ENCODE measurements around the gene FIBP. TPM values are rescaled to one million over a fixed set of nuclear protein-coding genes. Genes with fewer than 3 reads are reported as not detected.
A peak's percentile ranks its signal among the peaks of the same experiment; 100 is the strongest.

FIBP gene
- total and polyA plus RNA-seq, 2 of the 4 experiments (the other 2 are of a cell fraction): 141 to 182 TPM

DNA sequence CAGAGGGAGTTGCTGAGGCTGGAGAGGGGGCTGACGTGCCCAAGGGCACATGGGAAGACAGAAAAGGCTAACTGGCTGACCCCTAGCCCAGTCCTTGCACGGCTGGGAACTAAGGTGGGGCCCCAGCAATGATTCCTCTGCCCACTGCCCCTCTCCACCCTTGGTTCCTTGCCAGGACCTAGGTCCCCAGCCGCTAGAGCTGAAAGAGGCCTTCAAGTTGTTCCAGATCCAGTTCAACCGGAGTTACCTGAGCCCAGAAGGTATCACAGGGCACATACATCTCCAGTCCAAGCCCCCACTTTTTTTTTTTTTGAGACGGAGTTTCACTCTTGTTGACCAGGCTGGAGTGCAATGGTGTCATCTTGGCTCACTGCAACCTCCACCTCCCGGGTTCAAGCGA, 8.2 kb downstream of the FIBP start:
- Histone ChIP-seq H3K9me1 (ENCODE audit: insufficient read depth, low read length) (peaks cover 8% of the 10 kb centered on the region), H3K4me2 (ENCODE audit: low read depth, low read length) (no peak overlapping the region), H2AK5ac (ENCODE audit: low read depth, low read length) (no peak overlapping the region), H3K79me1 (ENCODE audit: low read depth in 1 of 2, low read length in 2 of 2) (peaks cover 9 to 23% of the 10 kb centered on the region in 2 experiments), H3K27me3 (ENCODE audit: control insufficient read depth, insufficient read depth, low read length) (no peaks in the 10 kb centered on the region), H2BK5ac (ENCODE audit: low read depth, low read length, poor library complexity, severe bottlenecking) (no peak overlapping the region), H3K9ac (ENCODE audit: low read depth, low read length) (no peak overlapping the region), H3K4me3 (ENCODE audit: insufficient read depth, low read depth, low read length) (no peak overlapping the region), H2AK9ac (replicated peaks; ENCODE audit: low read depth, low read length, poor library complexity) (peak overlapping the region; percentile 50), H3K18ac (ENCODE audit: low read depth, low read length) (no peak overlapping the region), H3K4me1 (ENCODE audit: control insufficient read depth, insufficient read depth, low read length) (no peaks in the 10 kb centered on the region; the same call in 1 of the 2 replicates), H3K9me3 (ENCODE audit: control insufficient read depth, insufficient read depth, low read length) (no peaks in the 10 kb centered on the region), H3K4ac (ENCODE audit: low read depth, low read length) (no peak overlapping the region), H4K91ac (ENCODE audit: insufficient read depth, low read depth, low read length) (no peak overlapping the region), H2BK15ac (ENCODE audit: low read depth, low read length) (no peak overlapping the region), H3K14ac (replicated peaks; ENCODE audit: low read depth, low read length) (no peak overlapping the region), H3K23ac (ENCODE audit: low read depth, low read length) (no peak overlapping the region), H4K20me1 (ENCODE audit: insufficient read depth, low read length) (peaks cover 12% of the 10 kb centered on the region; the same call in 1 of the 2 replicates), H3K27ac (ENCODE audit: insufficient read depth, low read length) (no peak overlapping the region), H4K8ac (ENCODE audit: low read depth in 2 of 2, low read length in 2 of 2) (no peak overlapping the region), H2BK20ac (ENCODE audit: low read depth, low read length) (no peak overlapping the region), H2AFZ (replicated peaks; ENCODE audit: low read length, poor library complexity) (no peak overlapping the region), H2BK120ac (ENCODE audit: low read depth, low read length) (no peak overlapping the region), H3K36me3 (ENCODE audit: control insufficient read depth, insufficient read depth, low read length) (peaks cover 27% of the 10 kb centered on the region), H3K56ac (ENCODE audit: extremely low read depth, insufficient read depth, low read length) (no peak overlapping the region), H4K5ac (ENCODE audit: low read depth, low read length) (no peak overlapping the region)
- no peak for TF ChIP-seq RFX5 (IDR thresholded peaks at IDR 0.05; ENCODE audit: low read depth, low read length)
- TF ChIP-seq, protein P1, sequence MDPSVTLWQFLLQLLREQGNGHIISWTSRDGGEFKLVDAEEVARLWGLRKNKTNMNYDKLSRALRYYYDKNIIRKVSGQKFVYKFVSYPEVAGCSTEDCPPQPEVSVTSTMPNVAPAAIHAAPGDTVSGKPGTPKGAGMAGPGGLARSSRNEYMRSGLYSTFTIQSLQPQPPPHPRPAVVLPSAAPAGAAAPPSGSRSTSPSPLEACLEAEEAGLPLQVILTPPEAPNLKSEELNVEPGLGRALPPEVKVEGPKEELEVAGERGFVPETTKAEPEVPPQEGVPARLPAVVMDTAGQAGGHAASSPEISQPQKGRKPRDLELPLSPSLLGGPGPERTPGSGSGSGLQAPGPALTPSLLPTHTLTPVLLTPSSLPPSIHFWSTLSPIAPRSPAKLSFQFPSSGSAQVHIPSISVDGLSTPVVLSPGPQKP (IDR thresholded peaks at IDR 0.05; ENCODE audit: borderline replicate concordance, low read depth, low read length): no peak
- TF ChIP-seq NFE2L2 (IDR thresholded peaks at IDR 0.05; ENCODE audit: low read depth, low read length): no peak
- TF ChIP-seq BHLHE40 (IDR thresholded peaks at IDR 0.05; ENCODE audit: low read depth, low read length): no peak
- no peak for TF ChIP-seq SMC3 (IDR thresholded peaks at IDR 0.05; ENCODE audit: low read depth, low read length)
- TF ChIP-seq POLR2A (IDR thresholded peaks at IDR 0.05; ENCODE audit: low read depth, low read length): no peak
- TF ChIP-seq RAD21 (IDR thresholded peaks at IDR 0.05; ENCODE audit: low read length): no peak
- TF ChIP-seq RCOR1 (IDR thresholded peaks at IDR 0.05; ENCODE audit: insufficient replicate concordance, low read length): no peak
- no peak for TF ChIP-seq MXI1 (IDR thresholded peaks at IDR 0.05; ENCODE audit: borderline replicate concordance, low read depth, low read length)
- no peak for TF ChIP-seq CEBPB (IDR thresholded peaks at IDR 0.05; ENCODE audit: low read depth, low read length)
- TF ChIP-seq, protein P2, sequence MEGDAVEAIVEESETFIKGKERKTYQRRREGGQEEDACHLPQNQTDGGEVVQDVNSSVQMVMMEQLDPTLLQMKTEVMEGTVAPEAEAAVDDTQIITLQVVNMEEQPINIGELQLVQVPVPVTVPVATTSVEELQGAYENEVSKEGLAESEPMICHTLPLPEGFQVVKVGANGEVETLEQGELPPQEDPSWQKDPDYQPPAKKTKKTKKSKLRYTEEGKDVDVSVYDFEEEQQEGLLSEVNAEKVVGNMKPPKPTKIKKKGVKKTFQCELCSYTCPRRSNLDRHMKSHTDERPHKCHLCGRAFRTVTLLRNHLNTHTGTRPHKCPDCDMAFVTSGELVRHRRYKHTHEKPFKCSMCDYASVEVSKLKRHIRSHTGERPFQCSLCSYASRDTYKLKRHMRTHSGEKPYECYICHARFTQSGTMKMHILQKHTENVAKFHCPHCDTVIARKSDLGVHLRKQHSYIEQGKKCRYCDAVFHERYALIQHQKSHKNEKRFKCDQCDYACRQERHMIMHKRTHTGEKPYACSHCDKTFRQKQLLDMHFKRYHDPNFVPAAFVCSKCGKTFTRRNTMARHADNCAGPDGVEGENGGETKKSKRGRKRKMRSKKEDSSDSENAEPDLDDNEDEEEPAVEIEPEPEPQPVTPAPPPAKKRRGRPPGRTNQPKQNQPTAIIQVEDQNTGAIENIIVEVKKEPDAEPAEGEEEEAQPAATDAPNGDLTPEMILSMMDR (conservative IDR thresholded peaks at IDR 0.05; ENCODE audit: low read depth, low read length): no peak
- no peak for TF ChIP-seq FOS (IDR thresholded peaks at IDR 0.05; ENCODE audit: low read depth, low read length)
- TF ChIP-seq, protein P3, sequence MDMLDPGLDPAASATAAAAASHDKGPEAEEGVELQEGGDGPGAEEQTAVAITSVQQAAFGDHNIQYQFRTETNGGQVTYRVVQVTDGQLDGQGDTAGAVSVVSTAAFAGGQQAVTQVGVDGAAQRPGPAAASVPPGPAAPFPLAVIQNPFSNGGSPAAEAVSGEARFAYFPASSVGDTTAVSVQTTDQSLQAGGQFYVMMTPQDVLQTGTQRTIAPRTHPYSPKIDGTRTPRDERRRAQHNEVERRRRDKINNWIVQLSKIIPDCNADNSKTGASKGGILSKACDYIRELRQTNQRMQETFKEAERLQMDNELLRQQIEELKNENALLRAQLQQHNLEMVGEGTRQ (IDR thresholded peaks at IDR 0.05; ENCODE audit: low read depth, low read length): no peak
- TF ChIP-seq CHD1 (IDR thresholded peaks at IDR 0.05; ENCODE audit: low read depth, low read length): no peak
- TF ChIP-seq MAZ (IDR thresholded peaks at IDR 0.05; ENCODE audit: borderline replicate concordance, low read depth, low read length): no peak
- in situ Hi-C loops (cut with MboI; ENCODE audit: low sequenced_read_pairs) (loop anchor here (5.0 kb wide), 1 partner anchor 107 kb away; no protein-coding TSS in a partner anchor), dilution Hi-C loops (cut with HindIII; ENCODE audit: low sequenced_read_pairs, unreplicated experiment) (no loop called here), intact Hi-C loops (cut with micrococcal nuclease) (no loop called here)
- no peak for DNase-seq
- no TSS peak for BruUV-seq (replicated peaks)
- 83% methylated on average over 4 of the region's 7 CpGs; no CpG with 5 or more reads in 1 of the 2 experiments for WGBS, 2 experiments (ENCODE audit: extremely low coverage in 2 of 2, insufficient read length in 1 of 2)
- ChIA-PET CTCF (no interaction called here), POLR2A (ENCODE audit: unreplicated experiment) (no interaction called here)
- no peak for ATAC-seq (ENCODE audit: low read depth)
